CD4-positive, alpha-beta T cell treated with Interleukin-15 for 4 hours (primary cell): ENCODE results near the gene DYNLT4.
A peak's percentile ranks its signal among the peaks of the same experiment; 100 is the strongest.
"Not testable (repeated sequence)": the region's sequence is repeated elsewhere in the genome, so short reads cannot be mapped to it uniquely, and the experiment has no call there.

Source experiments
- DNase-seq: peaks from one replicate; pipeline ENCODE4 v3.0.0-alpha.2; 2020; ENCODE audit warnings: low spot score

Gene DYNLT4

DNA sequence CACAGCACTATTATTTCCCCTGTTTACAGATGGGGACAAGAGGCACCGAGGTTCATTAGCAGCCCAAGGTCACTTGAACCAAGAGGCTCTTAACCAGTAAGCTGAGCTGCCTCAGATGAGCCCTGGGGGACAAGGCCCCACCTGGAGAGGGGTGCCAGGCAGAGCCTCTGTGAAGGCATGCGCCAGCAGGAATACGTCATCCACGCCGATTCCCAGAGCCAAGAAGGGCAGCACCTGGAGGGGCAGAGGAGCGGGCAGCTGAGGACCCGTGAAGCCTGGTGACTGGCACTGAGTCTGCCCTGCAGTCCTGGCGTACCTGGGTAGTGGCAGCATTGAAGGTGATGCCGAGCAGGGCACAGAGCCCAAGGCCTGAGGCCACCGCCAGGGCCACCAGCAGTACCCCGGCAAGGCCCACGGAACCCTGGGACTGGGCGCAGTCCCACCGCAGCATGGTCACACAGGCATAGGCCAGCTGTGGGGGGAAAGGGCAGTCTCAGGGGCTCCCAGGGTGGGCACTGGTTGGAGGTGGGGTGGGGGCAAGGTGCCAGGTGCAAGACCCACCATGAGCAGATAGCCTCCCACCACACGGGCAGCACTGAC lies 21.8 kb upstream of the DYNLT4 start:
- DNase-seq, result no peak

GRCh38 chr1:44828003-44828651 lies 21.0 kb upstream of the DYNLT4 start:
- no peak for DNase-seq

DNA sequence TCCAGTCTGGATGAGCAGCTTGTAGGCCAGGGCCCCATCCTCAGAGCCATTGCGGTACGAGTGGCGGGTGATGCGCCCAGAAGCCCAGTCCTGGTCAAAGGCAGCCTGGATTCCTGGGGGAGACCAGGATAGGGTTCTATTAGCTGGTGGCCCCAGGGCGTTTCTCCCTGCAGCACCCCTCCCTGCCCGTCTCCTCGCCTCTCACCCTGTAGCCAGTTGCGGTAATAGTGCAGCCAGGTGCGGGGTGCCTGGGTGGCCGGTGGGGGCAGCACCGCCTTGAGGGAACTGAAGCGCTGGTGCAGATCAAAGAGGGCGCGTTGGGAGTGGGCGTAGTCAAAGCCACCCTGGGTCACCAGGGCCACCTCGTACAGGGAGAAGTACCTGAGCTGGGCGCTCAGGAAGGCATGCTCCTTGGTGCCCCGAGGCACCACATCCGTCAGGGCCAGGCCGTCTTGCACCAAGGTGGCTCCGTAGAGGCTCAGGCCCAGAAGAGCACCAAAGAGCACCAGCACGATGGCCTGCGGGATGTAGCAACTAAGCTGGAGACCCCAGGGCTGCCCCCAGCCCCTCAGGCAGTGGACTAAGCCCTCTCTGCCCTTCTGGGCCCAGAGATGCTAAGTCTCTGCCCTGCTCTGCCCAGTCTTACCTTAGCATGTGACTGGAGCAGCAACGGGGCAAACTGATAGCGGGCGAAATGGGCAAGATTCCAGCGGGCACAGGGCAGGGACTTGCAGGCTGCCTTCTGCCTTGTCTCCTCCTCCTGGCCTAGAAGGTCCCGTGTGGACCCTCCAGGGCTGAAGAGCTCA lies 20.2 kb upstream of the DYNLT4 start:
- DNase-seq, result no peak

- DNase-seq, result no peak
Observed at GRCh38 chr1:44826375-44827196, 19.4 kb upstream of the DYNLT4 start.

DNA sequence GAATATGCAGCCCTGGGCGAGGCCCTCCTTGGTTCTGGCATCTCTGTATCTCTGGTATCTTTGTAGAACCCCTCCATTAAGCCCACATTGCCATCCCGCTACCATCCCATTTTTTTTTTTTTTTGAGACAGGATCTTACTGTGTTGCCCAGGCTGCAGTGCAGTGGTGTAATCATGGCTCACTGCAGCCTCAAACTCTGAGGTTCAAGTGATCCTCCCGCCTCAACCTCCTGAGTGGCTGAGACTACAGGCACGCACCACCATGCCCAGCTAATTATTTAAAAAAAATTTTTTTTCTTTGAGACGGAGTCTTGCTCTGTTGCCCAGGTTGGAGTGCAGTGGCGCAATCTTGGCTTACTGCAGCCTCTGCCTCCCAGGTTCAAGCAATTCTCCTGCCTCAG lies 17.2 kb upstream of the DYNLT4 start:
- DNase-seq, result not testable (repeated sequence)

- no peak for DNase-seq
Observed at GRCh38 chr1:44822981-44823451, 15.9 kb upstream of the DYNLT4 start.

DNA sequence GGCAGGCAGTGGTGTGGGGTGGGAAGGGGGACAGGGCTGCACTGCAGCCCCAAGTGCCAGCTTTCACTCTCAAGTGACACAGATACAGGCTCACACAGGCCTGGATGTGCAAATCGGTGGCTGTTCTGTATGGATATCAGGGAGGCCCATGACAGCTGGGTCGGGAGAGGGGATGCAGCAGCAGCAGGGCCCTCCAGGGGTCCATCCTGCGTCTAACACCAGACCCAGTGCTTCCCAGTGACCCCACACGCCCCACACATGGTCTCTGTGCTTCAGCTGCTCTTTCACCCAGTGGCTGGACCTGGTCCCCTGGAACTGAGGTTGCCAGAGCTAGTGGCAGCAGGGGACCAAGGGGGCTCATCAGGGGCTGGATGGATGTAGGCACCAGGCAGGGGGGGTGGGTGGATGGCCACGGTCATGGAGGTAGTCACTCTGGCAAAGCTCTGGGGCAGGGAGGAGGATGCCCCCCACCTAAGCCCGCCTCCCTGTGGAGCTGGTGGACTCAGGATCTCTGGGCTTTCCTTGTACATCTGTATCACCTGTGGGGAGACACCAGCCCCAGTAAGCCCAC lies 15.1 kb upstream of the DYNLT4 start:
- no peak for DNase-seq

DNA sequence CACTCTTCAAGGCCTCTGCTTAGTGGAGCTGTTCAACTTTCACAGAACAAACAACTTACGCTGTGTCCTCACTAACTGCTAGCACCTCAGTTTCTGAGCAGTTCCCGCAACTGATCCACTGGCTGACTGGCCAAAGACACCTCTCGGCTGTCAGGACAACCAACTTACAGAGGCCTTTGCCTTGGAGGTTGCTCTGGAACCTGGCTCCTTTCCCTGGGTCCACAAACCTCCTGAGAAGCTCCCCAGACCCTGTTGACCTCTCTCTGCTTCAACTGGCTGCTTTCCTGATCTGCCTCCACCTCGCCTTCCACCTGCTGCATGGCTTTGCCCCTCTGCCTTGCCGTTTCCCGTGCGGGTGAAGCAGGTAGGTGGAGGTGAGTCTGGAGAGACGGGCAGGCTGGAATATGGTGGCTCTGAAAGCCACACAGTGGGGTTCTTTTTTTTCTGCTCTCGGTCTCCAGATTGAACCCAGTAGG lies 14.1 kb upstream of the DYNLT4 start:
- DNase-seq, result no peak

- no peak for DNase-seq
Observed at GRCh38 chr1:44820328-44821239, 13.4 kb upstream of the DYNLT4 start.

GRCh38 chr1:44819608-44820327 lies 12.6 kb upstream of the DYNLT4 start:
- peak; percentile 77 for DNase-seq

- DNase-seq, result no peak
Observed at GRCh38 chr1:44819196-44819607, 12.1 kb upstream of the DYNLT4 start.

DNA sequence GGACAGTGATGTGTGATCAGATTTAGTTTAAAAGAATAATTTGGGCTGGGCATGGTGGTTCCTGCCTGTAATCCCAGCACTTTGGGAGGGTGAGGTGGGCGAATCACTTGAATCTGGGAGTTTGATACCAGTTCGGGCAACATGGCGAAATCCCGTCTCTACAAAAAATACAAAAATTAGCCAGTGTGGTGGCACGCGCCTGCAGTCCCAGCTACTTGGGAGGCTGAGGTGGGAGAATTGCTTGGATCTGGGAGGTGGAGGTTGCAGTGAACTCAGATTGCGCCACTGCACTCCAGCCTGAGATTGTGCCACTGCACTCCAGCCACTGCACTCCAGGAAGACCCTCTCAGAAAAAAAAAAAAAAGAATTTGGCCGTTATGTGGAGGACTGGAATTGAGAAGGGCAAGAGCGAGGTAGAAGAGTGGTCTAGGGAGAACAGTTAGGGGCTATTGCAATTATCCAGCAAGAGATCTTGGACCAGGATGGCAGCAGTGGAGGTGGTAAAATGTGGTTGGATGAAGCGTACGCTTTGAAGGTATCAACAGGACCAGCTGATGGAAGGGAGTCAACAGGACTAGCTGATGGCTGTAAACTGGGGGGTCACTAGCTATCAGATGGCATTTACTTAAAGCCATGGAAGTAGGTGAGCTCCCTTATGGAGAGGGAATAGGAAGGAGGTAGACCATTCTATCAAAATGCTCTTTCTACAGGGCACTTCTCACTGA lies 10.8 kb upstream of the DYNLT4 start:
- no peak for DNase-seq

DNA sequence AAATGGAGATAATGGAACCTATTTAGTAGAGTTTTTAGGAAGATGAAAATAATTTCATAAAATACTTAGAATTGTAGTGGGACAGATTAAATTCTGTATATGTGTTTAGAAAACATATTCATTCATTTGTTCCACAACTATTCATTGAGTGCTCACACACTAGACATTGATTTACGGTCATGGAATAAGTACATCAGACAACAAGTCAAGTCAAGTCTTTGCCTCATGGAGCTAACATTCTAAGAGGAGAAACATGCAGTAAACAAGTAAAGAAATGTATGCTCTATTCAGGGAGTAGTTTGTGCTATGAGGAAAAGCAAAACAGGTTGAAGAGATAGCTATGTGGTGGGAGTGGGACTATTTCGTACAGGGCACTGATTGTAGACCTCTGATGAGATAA lies 10.2 kb upstream of the DYNLT4 start:
- DNase-seq, result no peak

GRCh38 chr1:44815926-44816325 lies 8.8 kb upstream of the DYNLT4 start:
- DNase-seq, result not testable (repeated sequence)

DNA sequence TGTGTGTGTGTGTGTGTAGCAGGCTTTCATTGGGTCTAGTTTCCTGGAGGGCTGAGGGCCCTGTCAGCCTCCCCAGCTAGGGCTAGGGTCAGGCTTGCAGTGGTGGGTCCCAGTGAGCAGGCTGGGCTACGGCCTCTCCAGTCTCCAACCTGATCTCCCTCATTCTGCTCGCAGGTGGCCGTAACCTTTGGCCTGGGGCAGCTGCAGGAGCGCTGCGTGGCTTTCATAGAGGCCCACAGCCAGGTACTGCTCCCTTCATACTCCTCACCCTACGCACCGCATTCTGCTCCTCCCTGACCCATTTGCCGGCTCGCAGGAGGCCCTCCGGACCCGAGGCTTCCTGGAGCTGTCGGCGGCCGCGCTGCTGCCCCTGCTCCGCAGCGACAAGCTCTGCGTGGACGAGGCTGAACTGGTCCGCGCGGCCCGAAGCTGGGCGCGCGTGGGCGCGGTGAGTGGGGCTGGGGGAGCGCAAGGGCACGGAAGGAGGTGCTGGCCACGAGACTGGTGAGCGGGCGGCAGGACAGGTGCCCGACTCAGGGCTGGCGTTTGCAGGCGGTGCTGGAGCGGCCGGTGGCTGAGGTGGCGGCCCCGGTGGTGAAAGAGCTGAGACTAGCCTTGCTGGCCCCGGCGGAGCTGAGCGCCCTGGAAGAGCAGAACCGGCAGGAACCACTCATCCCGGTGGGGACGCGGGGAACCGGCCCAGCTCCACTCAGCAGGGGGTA lies 5.8 kb upstream of the DYNLT4 start:
- DNase-seq, result no peak

DNA sequence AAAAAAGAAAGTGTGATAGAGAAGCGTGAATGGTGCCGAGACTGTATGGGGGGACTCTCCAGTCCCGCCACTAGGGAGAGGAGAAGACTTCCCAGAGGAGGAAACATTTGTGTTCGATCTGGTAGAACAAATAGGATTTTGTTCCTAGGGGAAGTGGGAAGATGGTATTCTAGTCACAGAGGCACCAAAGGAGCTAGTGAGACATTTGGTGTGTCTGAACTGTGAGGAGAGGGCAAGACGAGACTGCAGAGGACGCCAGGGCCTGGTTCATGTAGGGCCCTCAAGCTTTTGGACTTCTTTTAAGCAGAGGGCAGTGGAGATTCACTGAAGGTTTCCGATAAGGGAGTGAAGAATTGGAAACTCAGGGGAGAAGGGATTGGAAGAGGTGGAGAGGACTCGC lies 4.1 kb upstream of the DYNLT4 start:
- no peak for DNase-seq

GRCh38 chr1:44810762-44811105 lies 3.6 kb upstream of the DYNLT4 start:
- DNase-seq, result not testable (repeated sequence)

- DNase-seq, result peak; percentile 34
Observed at GRCh38 chr1:44810101-44810761, 3.1 kb upstream of the DYNLT4 start.
